H9 (cell line): ENCODE measurements around the gene ZNF385B. TPM values are rescaled to one million over a fixed set of nuclear protein-coding genes. Genes with fewer than 3 reads are reported as not detected.

Experiments
- DNase-seq: peaks from one replicate; pipeline ENCODE4 v3.0.0-alpha.2; 2017
- H2AFZ ChIP-seq: one replicate; pipeline ENCODE4 v1.6.1; 2013; ENCODE audit warnings: mild to moderate bottlenecking, low read length, control low read depth, moderate library complexity
- H2AK5ac ChIP-seq: 2 replicates; pipeline ENCODE4 v1.6.1; 2013; ENCODE audit warnings: low read length, control low read depth, mixed read lengths; ENCODE audit not compliant: insufficient read length
- H2BK120ac ChIP-seq: one replicate; pipeline ENCODE4 v1.6.1; 2013; ENCODE audit warnings: low read depth, mild to moderate bottlenecking, low read length, control low read depth, inconsistent platforms; ENCODE audit not compliant: poor library complexity, severe bottlenecking
- H2BK12ac ChIP-seq: 2 replicates; pipeline ENCODE4 v1.6.1; 2013; ENCODE audit warnings: low read length, control low read depth, mixed read lengths, low read depth; ENCODE audit not compliant: insufficient read length
- H2BK15ac ChIP-seq: 2 replicates; pipeline ENCODE4 v1.6.1; 2013; ENCODE audit warnings: low read depth, low read length, control low read depth
- H2BK20ac ChIP-seq: one replicate; pipeline ENCODE4 v1.6.1; 2013; ENCODE audit warnings: low read depth, mild to moderate bottlenecking, low read length, control low read depth, inconsistent platforms; ENCODE audit not compliant: poor library complexity, severe bottlenecking
- H2BK5ac ChIP-seq: 2 replicates; pipeline ENCODE4 v1.6.1; 2013; ENCODE audit warnings: low read length, control low read depth, mixed read lengths; ENCODE audit not compliant: insufficient read length
- H3K14ac ChIP-seq: 2 replicates; pipeline ENCODE4 v1.6.1; 2013; ENCODE audit warnings: low read length, control low read depth; ENCODE audit not compliant: insufficient read depth
- H3K18ac ChIP-seq: 2 replicates; pipeline ENCODE4 v1.6.1; 2013; ENCODE audit warnings: low read depth, mild to moderate bottlenecking, mixed read lengths, low read length, control low read depth; ENCODE audit not compliant: insufficient read length
- H3K23ac ChIP-seq: 2 replicates; pipeline ENCODE4 v1.6.1; 2013; ENCODE audit warnings: low read length, control low read depth, mixed read lengths, low read depth; ENCODE audit not compliant: insufficient read length
- H3K23me2 ChIP-seq: 2 replicates; pipeline ENCODE4 v1.6.1; 2013; ENCODE audit warnings: low read depth, mild to moderate bottlenecking, mixed read lengths, low read length, control low read depth; ENCODE audit not compliant: insufficient read length, poor library complexity, severe bottlenecking
- H3K27ac ChIP-seq: 2 replicates; pipeline ENCODE4 v1.5.1; 2013; ENCODE audit warnings: low read length, control low read depth, mixed read lengths, low read depth; ENCODE audit not compliant: insufficient read length
- H3K27me3 ChIP-seq: 2 replicates; pipeline ENCODE4 v1.6.1; 2013; ENCODE audit warnings: low read length, control low read depth, inconsistent platforms; ENCODE audit not compliant: insufficient read depth
- H3K4ac ChIP-seq: 2 replicates; pipeline ENCODE4 v1.6.1; 2013; ENCODE audit warnings: low read depth, mild to moderate bottlenecking, control low read depth, inconsistent platforms, low read length, moderate library complexity
- H3K4me1 ChIP-seq: 2 replicates; pipeline ENCODE4 v1.6.1; 2013; ENCODE audit warnings: low read length, control low read depth, inconsistent platforms; ENCODE audit not compliant: insufficient read depth
- H3K4me2 ChIP-seq: 2 replicates; pipeline ENCODE4 v1.6.1; 2013; ENCODE audit warnings: low read length, control low read depth, mixed read lengths; ENCODE audit not compliant: insufficient read length, insufficient read depth
- H3K56ac ChIP-seq: 2 replicates; pipeline ENCODE4 v1.6.1; 2013; ENCODE audit warnings: low read depth, mild to moderate bottlenecking, mixed read lengths, low read length, control low read depth; ENCODE audit not compliant: insufficient read length
- H3K79me1 ChIP-seq: 2 replicates; pipeline ENCODE4 v1.6.1; 2013; ENCODE audit warnings: low read depth, mild to moderate bottlenecking, moderate library complexity, low read length, control low read depth, inconsistent platforms; ENCODE audit not compliant: insufficient read depth, poor library complexity, severe bottlenecking
- H3K79me2 ChIP-seq: 2 replicates; pipeline ENCODE4 v1.6.1; 2013; ENCODE audit warnings: low read length, control low read depth, inconsistent platforms; ENCODE audit not compliant: insufficient read depth
- H3K9ac ChIP-seq: 2 replicates; pipeline ENCODE4 v1.6.1; 2013; ENCODE audit warnings: low read length, control low read depth, mixed read lengths; ENCODE audit not compliant: insufficient read length; ENCODE audit errors: extremely low read depth
- H3K9me3 ChIP-seq: one replicate; pipeline ENCODE4 v1.6.1; 2013; ENCODE audit warnings: low read depth, low read length, inconsistent platforms; ENCODE audit not compliant: control insufficient read depth
- H3T11ph ChIP-seq: one replicate; pipeline ENCODE4 v1.6.1; 2013; ENCODE audit warnings: mild to moderate bottlenecking, low read length, control low read depth, inconsistent platforms
- H4K20me1 ChIP-seq: one replicate; pipeline ENCODE4 v1.6.1; 2013; ENCODE audit not compliant: control insufficient read depth, insufficient read length, insufficient read depth
- H4K5ac ChIP-seq: 2 replicates; pipeline ENCODE4 v1.6.1; 2013; ENCODE audit warnings: low read depth, mild to moderate bottlenecking, mixed read lengths, low read length, control low read depth; ENCODE audit not compliant: insufficient read length
- H4K8ac ChIP-seq: replicated peaks from 2 replicates; pipeline ENCODE4 v1.6.1; 2013; ENCODE audit warnings: low read length, control low read depth, mixed read lengths, low read depth; ENCODE audit not compliant: insufficient read length
- H4K91ac ChIP-seq: 2 replicates; pipeline ENCODE4 v1.6.1; 2013; ENCODE audit warnings: low read depth, mild to moderate bottlenecking, moderate library complexity, mixed read lengths, low read length, control low read depth; ENCODE audit not compliant: insufficient read length
- H3K27ac Mint-ChIP-seq, 3 experiments: 2 replicates in 2 of 3; 3 replicates in 1 of 3; pipeline ENCODE4 v1.8.0; 2020 to 2021; ENCODE audit warnings: mixed read lengths in 3 of 3, mild to moderate bottlenecking in 1 of 3, moderate library complexity in 1 of 3
- H3K27me3 Mint-ChIP-seq: 2 replicates; pipeline ENCODE4 v1.8.0; 2021; ENCODE audit warnings: low read depth, mild to moderate bottlenecking, moderate library complexity, mixed read lengths
- H3K36me3 Mint-ChIP-seq, 3 experiments: 2 replicates in 2 of 3; 3 replicates in 1 of 3; pipeline ENCODE4 v1.8.0; 2020 to 2021; ENCODE audit warnings: low read depth in 3 of 3, mixed read lengths in 3 of 3; ENCODE audit not compliant: insufficient read depth in 1 of 3
- H3K4me1 Mint-ChIP-seq, 2 experiments: 2 replicates each; pipeline ENCODE4 v1.8.0; 2020; ENCODE audit warnings: mixed read lengths in 2 of 2
- H3K4me3 Mint-ChIP-seq, 2 experiments: 2 replicates in 1 of 2; 3 replicates in 1 of 2; pipeline ENCODE4 v1.8.0; 2020 to 2021; ENCODE audit warnings: mild to moderate bottlenecking in 2 of 2, mixed read lengths in 2 of 2, moderate library complexity in 1 of 2
- H3K9me3 Mint-ChIP-seq, 2 experiments: 2 replicates in 1 of 2; 3 replicates in 1 of 2; pipeline ENCODE4 v1.8.0; 2020; ENCODE audit warnings: mild to moderate bottlenecking in 2 of 2, mixed read lengths in 2 of 2, moderate library complexity in 1 of 2
- CTCF ChIP-seq: fragments of 200-600 bp; sonication (generic); conservative IDR thresholded peaks from 3 replicates; pipeline ENCODE4 v1.8.0; 2021; ENCODE audit warnings: antibody characterized with exemption, mild to moderate bottlenecking
- WGBS: extraction: QIAGEN DNeasy Blood & Tissue Kit; methylation state at CpG from one replicate; pipeline ENCODE4 v1.1.7; 2013; ENCODE audit warnings: missing lambda C conversion rate, low lambda C conversion rate, mixed read lengths; ENCODE audit not compliant: insufficient read length; ENCODE audit errors: extremely low coverage; 5-methylcytosine and 5-hydroxymethylcytosine counted together
- total RNA-seq: library from RNA; stranded (reverse); gene quantifications from 2 replicates; pipeline ENCODE4 v1.2.1, GENCODE V29; 2021

The ZNF385B gene
- total RNA-seq, 1 experiment from 2014 or later = 2.1 TPM

- Histone ChIP-seq H3K27ac (no peak overlapping the region), H3K4me2 (no peak overlapping the region), H3K4ac (no peak overlapping the region), H4K20me1 (no peaks in the 10 kb centered on the region), H3K56ac (no peak overlapping the region), H3T11ph (no peak overlapping the region), H4K91ac (no peak overlapping the region), H3K79me1 (no peaks in the 10 kb centered on the region), H3K4me1 (no peaks in the 10 kb centered on the region), H3K79me2 (no peaks in the 10 kb centered on the region), H2AK5ac (no peak overlapping the region), H2BK20ac (no peak overlapping the region), H3K27me3 (no peaks in the 10 kb centered on the region), H3K18ac (no peak overlapping the region), H4K8ac (no peak overlapping the region), H3K9ac (no peak overlapping the region), H3K23ac (no peak overlapping the region), H3K23me2 (no peaks in the 10 kb centered on the region), H2BK15ac (no peak overlapping the region), H3K9me3 (no peaks in the 10 kb centered on the region), H2AFZ (no peak overlapping the region), H2BK120ac (no peak overlapping the region), H2BK12ac (no peak overlapping the region), H4K5ac (no peak overlapping the region), H2BK5ac (no peak overlapping the region), H3K14ac (no peak overlapping the region)
- H3K9me3 Mint-ChIP-seq = no peaks in the 10 kb centered on the region
- no peak for DNase-seq
- H3K36me3 Mint-ChIP-seq = no peaks in the 10 kb centered on the region
- H3K27ac Mint-ChIP-seq = no peak overlapping the region
- no peaks in the 10 kb centered on the region for H3K27me3 Mint-ChIP-seq
- no peak overlapping the region for H3K4me3 Mint-ChIP-seq
- WGBS = no CpG with 5 or more reads among the region's 3 CpGs
- no peak for TF ChIP-seq CTCF
- peaks cover 18% of the 10 kb centered on the region in 2 experiments for H3K4me1 Mint-ChIP-seq
These were observed 436.8 kb downstream of the ZNF385B start for GRCh38 chr2:179424571-179424970.
